HG03520 (cell line): ENCODE results near the gene TLCD3B.

ENCODE experiments used
- ATAC-seq: cut with Tn5 transposase; IDR thresholded peaks from one replicate; pipeline ENCODE4 v1.9.1; 2021; ENCODE audit warnings: mild to moderate bottlenecking, moderate library complexity; ENCODE audit not compliant: unreplicated experiment

TLCD3B gene

DNA sequence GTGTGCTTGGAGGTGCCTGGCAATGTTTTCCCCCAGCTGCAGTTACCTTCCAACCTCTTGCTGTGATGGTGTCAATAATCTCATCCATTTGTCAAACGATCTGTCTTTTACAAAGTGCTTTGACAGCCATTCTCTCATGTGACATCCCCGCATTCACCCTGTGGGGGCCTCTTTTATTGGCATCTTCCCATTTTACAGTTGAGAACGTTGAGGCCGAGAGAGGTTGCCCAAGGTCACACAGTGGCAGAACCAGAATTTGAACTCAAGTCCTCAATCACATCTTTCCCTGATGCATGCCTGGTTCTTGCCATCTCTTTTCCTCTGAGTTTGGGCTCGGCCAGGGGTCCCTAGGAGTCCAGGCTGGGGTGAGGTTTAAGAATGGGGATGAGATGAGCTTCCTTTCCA lies 55.9 kb downstream of the TLCD3B start:
- no peak for ATAC-seq
